Raji (cell line): ENCODE results near the gene SMARCA2.

ENCODE experiments used
- POLR2A ChIP-seq: IDR thresholded peaks from 2 replicates; pipeline ENCODE4 v1.6.1; 2011; ENCODE audit warnings: low read depth, low read length, control low read depth; ENCODE audit not compliant: insufficient read depth

Gene SMARCA2

GRCh38 chr9:1998111-1998510, 17.0 kb upstream of the SMARCA2 start:
- no peak for TF ChIP-seq POLR2A

GRCh38 chr9:2000314-2000713, 14.8 kb upstream of the SMARCA2 start:
- TF ChIP-seq POLR2A, result no peak

GRCh38 chr9:2008372-2008771, 6.8 kb upstream of the SMARCA2 start:
- no peak for TF ChIP-seq POLR2A

GRCh38 chr9:2012347-2012746, 2.8 kb upstream of the SMARCA2 start:
- no peak for TF ChIP-seq POLR2A

- TF ChIP-seq POLR2A, result no peak
These were observed 1.2 kb upstream of the SMARCA2 start for GRCh38 chr9:2013743-2014475.

GRCh38 chr9:2015581-2016407, 647 bp downstream of the SMARCA2 start:
- TF ChIP-seq POLR2A, result no peak

GRCh38 chr9:2016408-2017330, 1.5 kb downstream of the SMARCA2 start:
- TF ChIP-seq POLR2A, result peak; percentile 59

- TF ChIP-seq POLR2A, result 0 out of 2 replicates have a peak, but pooled peaks have one; percentile 41
These were observed 2.4 kb downstream of the SMARCA2 start for GRCh38 chr9:2017331-2018161.

- no peak for TF ChIP-seq POLR2A
These were observed 3.1 kb downstream of the SMARCA2 start for GRCh38 chr9:2018162-2018643.

- TF ChIP-seq POLR2A, result no peak
These were observed 3.8 kb downstream of the SMARCA2 start for GRCh38 chr9:2018764-2019558.

GRCh38 chr9:2019723-2020122, 4.6 kb downstream of the SMARCA2 start:
- TF ChIP-seq POLR2A, result no peak

GRCh38 chr9:2021731-2022130, 6.6 kb downstream of the SMARCA2 start:
- no peak for TF ChIP-seq POLR2A

GRCh38 chr9:2022560-2022959, 7.4 kb downstream of the SMARCA2 start:
- no peak for TF ChIP-seq POLR2A
